GM12892 (cell line): ENCODE results near the gene PSMA6.

ENCODE experiments used
- POLR2A ChIP-seq: IDR thresholded peaks from 2 replicates; pipeline ENCODE4 v1.6.1; 2011; ENCODE audit warnings: low read depth, low read length, control low read depth
- POLR2AphosphoS5 ChIP-seq: IDR thresholded peaks from 2 replicates; pipeline ENCODE4 v1.6.1; 2011; ENCODE audit warnings: low read depth, low read length, control low read depth
- TAF1 ChIP-seq: IDR thresholded peaks from 2 replicates; pipeline ENCODE4 v1.6.1; 2011; ENCODE audit warnings: low read depth, mild to moderate bottlenecking, control low read depth, low read length, borderline replicate concordance

- TF ChIP-seq POLR2A = no peak
- no peak for TF ChIP-seq POLR2AphosphoS5
- no peak for TF ChIP-seq TAF1
Observed at GRCh38 chr14:35277179-35277578, 15.0 kb upstream of the PSMA6 start.
